GM19239 (cell line): Measurements from ENCODE around the gene CPPED1.
A peak's percentile ranks its signal among the peaks of the same experiment; 100 is the strongest.

ENCODE experiments used
- DNase-seq: peaks from one replicate; pipeline ENCODE4 v3.0.0; 2011; ENCODE audit warnings: low spot score; ENCODE audit not compliant: insufficient read length
- FAIRE-seq: peaks from 2 replicates; lab custom pipeline; 2011; peaks lifted over from hg19 to GRCh38; lab: Jason Lieb, UNC

The CPPED1 gene

DNA sequence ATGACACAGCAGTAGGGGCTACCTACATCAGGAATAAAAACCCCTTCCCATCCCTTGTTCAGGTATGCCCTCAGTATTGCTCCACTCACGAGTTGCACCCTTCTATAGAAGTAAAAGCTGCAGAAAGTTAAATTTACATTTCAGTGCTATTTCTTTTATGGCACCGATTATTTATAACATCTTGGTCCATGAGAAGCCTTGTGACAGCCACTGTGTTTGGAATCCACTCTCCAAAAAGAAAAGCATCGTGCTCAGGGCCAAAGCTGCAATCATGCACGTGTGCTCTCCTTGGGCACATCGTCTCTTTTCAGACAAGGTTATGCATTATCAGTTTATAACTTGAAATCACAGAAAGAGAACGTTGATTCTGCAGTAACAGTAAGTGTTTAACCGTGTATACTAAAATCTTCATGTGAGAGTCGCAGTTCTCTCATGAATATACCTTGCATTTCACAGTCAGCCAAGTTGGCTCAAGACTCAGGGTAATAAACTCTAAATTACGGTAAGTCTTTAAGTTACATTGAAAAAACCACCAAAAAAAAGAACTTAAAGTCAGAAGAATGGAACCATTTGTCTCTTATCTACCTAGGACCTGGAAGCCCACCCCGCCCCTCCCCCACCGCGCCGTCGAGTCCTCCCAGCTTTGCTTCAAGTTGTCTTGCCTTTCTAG, 189.6 kb downstream of the CPPED1 start:
- FAIRE-seq (no peak), DNase-seq (no peak)

DNA sequence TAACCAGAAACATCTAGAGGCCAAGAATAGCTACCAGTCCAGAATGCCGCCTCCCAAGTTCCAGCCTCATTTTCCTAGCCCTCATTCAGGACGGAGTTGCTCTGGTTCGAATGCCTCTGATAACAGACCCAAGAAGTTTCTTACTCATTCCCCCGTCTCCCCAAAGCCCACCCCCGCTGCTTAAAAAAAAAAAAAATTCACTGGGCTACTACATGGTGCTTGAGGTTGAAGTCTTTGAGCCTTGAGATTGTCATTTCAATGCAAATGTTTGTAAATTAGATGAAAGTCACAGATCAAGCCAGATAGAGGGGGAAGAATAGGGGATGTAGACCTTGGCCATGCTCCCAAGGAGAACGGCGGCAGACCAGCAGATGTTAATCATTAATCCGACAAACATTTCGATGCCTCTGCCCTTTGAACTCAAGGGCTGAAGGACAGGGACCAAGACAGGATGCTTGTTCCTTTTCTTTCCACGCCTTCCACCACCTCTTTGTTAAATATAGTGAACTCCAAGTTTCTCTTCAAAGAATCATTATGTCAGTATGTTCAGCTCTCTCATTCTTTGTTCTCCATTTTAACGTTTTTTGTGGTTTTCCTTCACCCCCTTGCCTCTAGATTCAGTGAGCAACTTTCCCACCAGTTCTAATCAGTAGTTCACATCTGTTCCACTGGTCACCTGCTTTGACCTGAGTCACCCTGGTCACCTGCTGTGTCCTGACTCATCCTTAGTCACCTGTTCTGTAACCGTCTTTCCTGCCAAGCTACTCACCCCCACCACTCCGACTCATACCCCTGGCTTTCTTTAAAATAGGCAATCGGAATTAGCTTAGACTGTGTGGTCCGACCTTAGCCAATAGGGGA, 190.3 kb downstream of the CPPED1 start:
- FAIRE-seq (peak; percentile 8), DNase-seq (peak; percentile 17)

DNA sequence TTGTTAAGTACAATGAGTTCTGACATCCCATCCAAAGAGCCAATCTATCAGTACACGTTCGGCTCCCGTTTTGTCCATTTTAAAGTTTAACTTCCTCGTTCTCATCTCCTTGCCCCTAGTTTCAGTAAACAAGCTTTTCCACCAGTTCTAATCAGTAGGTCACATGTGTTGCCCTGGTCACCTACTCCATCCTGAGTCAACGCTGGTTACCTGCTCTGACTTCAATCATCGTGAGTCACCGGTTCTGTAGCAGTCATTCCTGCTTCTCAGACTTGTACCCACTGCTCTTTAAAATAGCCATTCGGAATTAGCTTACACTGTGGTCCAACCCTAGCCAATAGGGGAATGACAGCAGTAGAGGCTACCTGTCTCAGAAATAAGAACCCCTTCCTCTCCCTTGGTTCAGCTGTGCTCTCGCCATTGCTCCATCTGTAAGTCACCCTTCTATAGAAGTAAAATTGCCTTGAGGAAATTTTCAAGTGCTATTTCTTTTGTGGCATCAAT, 191.0 kb downstream of the CPPED1 start:
- FAIRE-seq (no peak), DNase-seq (no peak)

DNA sequence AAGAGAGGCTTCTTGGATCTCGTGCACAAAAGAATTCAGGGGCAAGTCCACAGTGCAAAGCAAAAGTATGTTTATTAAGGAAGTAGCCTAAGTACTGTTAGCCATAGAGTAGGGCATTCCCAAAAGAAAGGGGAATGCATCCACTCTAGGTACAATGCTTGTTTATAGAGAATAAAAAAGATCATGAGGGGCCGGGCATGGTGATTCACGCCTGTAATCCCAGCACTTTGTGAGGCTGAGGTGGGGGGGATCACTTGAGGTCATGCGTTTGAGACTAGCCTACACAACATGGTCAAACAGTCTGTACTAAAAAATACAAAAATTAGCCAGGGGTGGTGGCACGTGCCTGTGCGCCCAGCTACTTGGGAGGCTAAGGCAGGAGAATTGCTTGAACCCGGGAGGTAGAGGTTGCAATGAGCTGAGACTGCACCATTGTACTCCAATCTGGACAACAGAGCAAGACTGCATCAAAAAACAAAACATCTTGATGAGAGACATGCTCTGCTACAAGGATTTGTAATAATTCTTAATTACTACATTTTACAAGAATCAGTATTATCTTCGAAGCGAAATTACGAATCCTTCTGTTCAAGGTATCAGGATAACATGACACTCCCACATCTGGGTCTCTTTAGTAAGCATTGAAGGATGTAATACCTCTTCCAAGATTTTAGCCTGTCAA, 191.6 kb downstream of the CPPED1 start:
- DNase-seq, result no peak
- FAIRE-seq, result no peak

DNA sequence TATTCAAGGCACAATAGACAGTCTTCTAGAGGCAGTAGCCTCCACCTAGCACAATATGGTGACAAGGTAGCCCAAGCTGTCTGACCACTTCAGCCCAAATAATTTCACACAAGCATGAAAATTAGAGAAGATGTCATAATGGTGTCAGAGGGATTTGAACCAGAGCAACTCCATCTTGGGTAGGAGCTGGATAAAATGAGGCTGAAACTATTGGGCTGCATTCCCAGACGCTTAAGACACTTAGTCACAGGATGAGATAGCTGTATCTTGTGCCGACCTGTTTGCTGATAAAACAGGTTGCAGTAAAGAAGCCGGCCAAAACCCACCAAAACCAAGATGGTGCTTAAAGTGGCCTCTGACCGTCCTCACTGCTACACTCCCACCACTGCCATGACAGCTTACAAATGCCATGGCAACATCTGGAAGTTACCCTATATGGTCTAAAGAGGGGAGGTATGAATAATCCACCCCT, 192.6 kb downstream of the CPPED1 start:
- DNase-seq (no peak), FAIRE-seq (no peak)

DNA sequence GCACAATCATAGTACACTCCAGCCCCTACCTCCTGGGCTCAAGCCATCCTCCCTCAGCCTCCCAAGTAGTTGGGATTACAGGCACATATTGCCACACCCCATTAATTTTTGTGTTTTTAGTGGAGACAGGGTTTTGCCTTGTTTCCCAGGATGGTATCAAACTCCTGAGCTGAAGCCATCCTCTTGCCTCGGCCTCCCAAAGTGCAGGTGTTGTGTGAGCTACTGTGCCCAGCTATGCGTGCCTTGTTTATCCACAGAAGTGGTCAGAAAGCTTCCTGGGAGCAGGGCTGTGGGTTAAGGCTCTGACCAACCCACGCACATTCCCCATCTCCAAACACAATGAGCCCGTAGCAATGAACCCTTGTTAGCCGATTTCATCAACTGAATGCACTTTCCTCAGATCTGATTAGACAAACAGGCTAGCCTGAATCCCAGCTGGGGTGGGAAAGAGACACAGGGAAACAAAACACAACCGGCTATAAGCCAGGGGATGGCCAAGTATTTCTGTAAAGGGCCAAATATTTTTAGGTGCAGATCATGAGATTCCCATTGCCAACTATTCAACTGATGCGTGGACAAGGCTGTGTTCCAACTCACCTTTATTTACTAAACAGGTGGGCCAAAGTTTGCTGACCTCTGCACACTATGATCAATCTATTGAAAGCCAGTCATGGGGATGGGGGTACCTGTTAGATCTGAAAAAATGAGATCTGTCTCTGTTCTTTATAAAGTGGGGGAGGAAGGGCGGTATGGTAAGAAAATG, 193.6 kb downstream of the CPPED1 start:
- no peak for FAIRE-seq

More for the DNA sequence above, 193.6 kb downstream of the CPPED1 start:
- DNase-seq, result no peak
